OCI-LY7 (cell line): ENCODE results near the gene MIS18A. TPM values are rescaled to one million over a fixed set of nuclear protein-coding genes. Genes with fewer than 3 reads are reported as not detected.
"Not testable (repeated sequence)": the region's sequence is repeated elsewhere in the genome, so short reads cannot be mapped to it uniquely, and the experiment has no call there.

Source experiments
- BruUV-seq: library from RNA; stranded (reverse); fragments of 400-500 nt; replicated peaks from 2 replicates; lab custom pipeline; 2021; lab: Mats Ljungman, UMichigan
- CTCF ChIA-PET: fragments of 300-600 bp; sonication (Branson Sonifier 250); formaldehyde crosslinking; loops from one replicate; lab custom pipeline; 2022; ENCODE audit warnings: antibody characterized with exemption; ENCODE audit not compliant: unreplicated experiment; lab: Charles Lee
- POLR2A ChIA-PET: fragments of 300-600 bp; sonication (Branson Sonifier 250); formaldehyde crosslinking; loops from one replicate; lab custom pipeline; 2022; ENCODE audit warnings: antibody characterized with exemption; lab: Charles Lee
- DNase-seq: peaks from one replicate; pipeline ENCODE4 v3.0.0-alpha.2; 2015; ENCODE audit warnings: low spot score
- H2AFZ ChIP-seq: fragments of 200-600 bp; sonication (generic), shearing (Covaris generic); 2 replicates; pipeline ENCODE4 v1.6.1; 2014; ENCODE audit warnings: mild to moderate bottlenecking, antibody characterized with exemption, low read length, moderate library complexity
- H3K27ac ChIP-seq: fragments of 200-600 bp; sonication (generic); 2 replicates; pipeline ENCODE4 v1.5.1; 2014; ENCODE audit warnings: mixed run types, low read depth, mild to moderate bottlenecking, moderate library complexity, low read length, inconsistent platforms; ENCODE audit not compliant: poor library complexity, severe bottlenecking
- H3K36me3 ChIP-seq: fragments of 200-600 bp; sonication (generic); 2 replicates; pipeline ENCODE4 v1.6.1; 2014; ENCODE audit warnings: mild to moderate bottlenecking, antibody characterized with exemption, low read length, moderate library complexity, mixed read lengths; ENCODE audit not compliant: insufficient read depth
- H3K4me1 ChIP-seq: fragments of 200-600 bp; sonication (generic); 2 replicates; pipeline ENCODE4 v1.5.1; 2014; ENCODE audit warnings: mild to moderate bottlenecking, low read length; ENCODE audit not compliant: insufficient read depth, poor library complexity, severe bottlenecking
- H3K4me2 ChIP-seq: fragments of 200-600 bp; sonication (generic); 2 replicates; pipeline ENCODE4 v1.6.1; 2014; ENCODE audit warnings: mild to moderate bottlenecking, low read length
- H3K4me3 ChIP-seq: fragments of 200-600 bp; sonication (generic); 2 replicates; pipeline ENCODE4 v1.5.1; 2014; ENCODE audit warnings: mild to moderate bottlenecking, low read depth, low read length; ENCODE audit not compliant: poor library complexity, severe bottlenecking
- H3K79me2 ChIP-seq: fragments of 200-600 bp; sonication (generic); 2 replicates; pipeline ENCODE4 v1.6.1; 2016; ENCODE audit warnings: low read depth, mild to moderate bottlenecking, low read length, moderate library complexity, mixed read lengths; ENCODE audit not compliant: insufficient read depth
- H3K9me2 ChIP-seq: fragments of 200-600 bp; sonication (generic); 2 replicates; pipeline ENCODE4 v1.6.1; 2016; ENCODE audit warnings: mild to moderate bottlenecking, low read length, mixed read lengths; ENCODE audit not compliant: insufficient read depth
- H3K9me3 ChIP-seq: fragments of 200-600 bp; sonication (generic); 2 replicates; pipeline ENCODE4 v1.6.1; 2014; ENCODE audit warnings: mild to moderate bottlenecking, mixed run types, low read length, mixed read lengths
- H4K20me1 ChIP-seq: fragments of 200-600 bp; sonication (generic); 2 replicates; pipeline ENCODE4 v1.6.1; 2014; ENCODE audit warnings: mild to moderate bottlenecking, antibody characterized with exemption, low read length, moderate library complexity, mixed read lengths; ENCODE audit not compliant: insufficient read depth
- EZH2phosphoT487 ChIP-seq: fragments of 200-600 bp; sonication (generic); IDR thresholded peaks from 2 replicates; pipeline ENCODE4 v1.6.1; 2018; ENCODE audit warnings: low read depth, borderline replicate concordance, mild to moderate bottlenecking, mixed run types, antibody characterized with exemption, low read length, moderate library complexity, mixed read lengths
- intact Hi-C: fragments of 100-400 bp; cut with micrococcal nuclease; formaldehyde crosslinking; loops from one replicate; pipeline ENCODE4 v1.10.0; 2022; ENCODE audit not compliant: unreplicated experiment
- total RNA-seq, 2 experiments: library from RNA; depleted of rRNA in 1 of 2; stranded (reverse); fragments of >200 nt in 1 of 2; shearing (Covaris generic) in 1 of 2; gene quantifications; 2 replicates each; pipeline ENCODE4 v1.2.3, GENCODE V29; 2014 to 2022
- TF ChIP-seq, protein P1 (sequence below): fragments of 200-600 bp; sonication (generic); conservative IDR thresholded peaks from 2 replicates; pipeline ENCODE4 v1.5.1; 2014; ENCODE audit warnings: mild to moderate bottlenecking, antibody characterized with exemption, low read length, moderate library complexity, mixed read lengths

MIS18A gene
- total RNA-seq, 2 experiments from 2014 or later, result 25.2 to 53.0 TPM

DNA sequence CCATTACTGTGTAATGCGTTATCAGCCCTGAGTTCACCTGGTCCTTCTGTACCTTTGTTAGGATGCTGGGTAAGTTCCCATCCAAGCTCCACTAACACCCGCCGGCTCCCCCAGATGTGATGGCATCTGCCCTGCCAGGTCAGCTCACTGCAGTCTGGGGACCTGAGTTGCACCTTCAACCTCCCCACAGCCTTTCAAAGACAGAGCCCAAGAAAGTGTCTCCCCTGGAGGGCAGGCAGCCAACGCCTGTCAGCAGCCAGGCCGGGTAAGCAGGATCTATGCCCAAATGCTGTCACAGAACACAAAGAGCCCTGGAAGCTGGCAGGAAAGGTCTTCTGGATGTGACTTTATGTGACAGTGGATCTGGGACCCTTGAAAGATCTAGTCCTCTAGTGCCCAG lies 33.5 kb upstream of the MIS18A start:
- ChIA-PET CTCF (no interaction called here), POLR2A (interaction anchor here (0.9 kb wide), 1 partner anchor 15 kb away, joined by 3 read pairs; no protein-coding TSS in a partner anchor)
- Histone ChIP-seq H3K27ac (no peak overlapping the region), H3K79me2 (no peaks in the 10 kb centered on the region), H3K4me2 (no peak overlapping the region), H4K20me1 (no peaks in the 10 kb centered on the region), H3K4me3 (no peak overlapping the region), H3K9me3 (no peaks in the 10 kb centered on the region), H2AFZ (no peak overlapping the region), H3K9me2 (no peaks in the 10 kb centered on the region), H3K4me1 (no peaks in the 10 kb centered on the region), H3K36me3 (peaks cover 74% of the 10 kb centered on the region)
- no TSS peak for BruUV-seq
- intact Hi-C loops, result no loop called here
- TF ChIP-seq, protein P1, sequence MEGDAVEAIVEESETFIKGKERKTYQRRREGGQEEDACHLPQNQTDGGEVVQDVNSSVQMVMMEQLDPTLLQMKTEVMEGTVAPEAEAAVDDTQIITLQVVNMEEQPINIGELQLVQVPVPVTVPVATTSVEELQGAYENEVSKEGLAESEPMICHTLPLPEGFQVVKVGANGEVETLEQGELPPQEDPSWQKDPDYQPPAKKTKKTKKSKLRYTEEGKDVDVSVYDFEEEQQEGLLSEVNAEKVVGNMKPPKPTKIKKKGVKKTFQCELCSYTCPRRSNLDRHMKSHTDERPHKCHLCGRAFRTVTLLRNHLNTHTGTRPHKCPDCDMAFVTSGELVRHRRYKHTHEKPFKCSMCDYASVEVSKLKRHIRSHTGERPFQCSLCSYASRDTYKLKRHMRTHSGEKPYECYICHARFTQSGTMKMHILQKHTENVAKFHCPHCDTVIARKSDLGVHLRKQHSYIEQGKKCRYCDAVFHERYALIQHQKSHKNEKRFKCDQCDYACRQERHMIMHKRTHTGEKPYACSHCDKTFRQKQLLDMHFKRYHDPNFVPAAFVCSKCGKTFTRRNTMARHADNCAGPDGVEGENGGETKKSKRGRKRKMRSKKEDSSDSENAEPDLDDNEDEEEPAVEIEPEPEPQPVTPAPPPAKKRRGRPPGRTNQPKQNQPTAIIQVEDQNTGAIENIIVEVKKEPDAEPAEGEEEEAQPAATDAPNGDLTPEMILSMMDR, result no peak
- no peak for TF ChIP-seq EZH2phosphoT487
- DNase-seq, result no peak

DNA sequence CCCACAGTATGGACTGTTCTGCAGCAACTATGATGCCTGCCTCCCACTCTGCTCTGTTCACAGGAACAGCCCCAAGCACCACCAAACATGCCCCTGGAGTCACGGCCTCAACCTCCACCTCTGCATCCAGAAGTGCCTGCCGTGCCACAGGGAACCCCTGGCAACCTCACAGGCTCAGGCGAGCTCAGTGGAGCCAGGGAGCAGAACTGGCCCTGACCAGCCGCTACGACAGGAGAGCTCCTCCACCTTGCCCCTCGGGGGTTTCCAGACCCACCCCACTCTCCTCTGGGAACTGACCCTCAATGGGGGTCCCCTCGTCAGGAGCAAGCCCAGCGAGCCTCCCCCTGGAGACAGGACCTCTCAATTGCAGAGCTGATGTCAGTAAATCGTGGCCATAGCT lies 32.8 kb upstream of the MIS18A start:
- ChIA-PET CTCF (no interaction called here), POLR2A (interaction anchor here (0.9 kb wide), 1 partner anchor 16 kb away, joined by 3 read pairs; no protein-coding TSS in a partner anchor)
- Histone ChIP-seq H4K20me1 (no peaks in the 10 kb centered on the region), H3K9me2 (no peaks in the 10 kb centered on the region), H3K4me2 (no peak overlapping the region), H3K9me3 (no peaks in the 10 kb centered on the region), H3K79me2 (no peaks in the 10 kb centered on the region), H2AFZ (no peak overlapping the region), H3K36me3 (peaks cover 72% of the 10 kb centered on the region), H3K27ac (no peak overlapping the region), H3K4me3 (no peak overlapping the region), H3K4me1 (no peaks in the 10 kb centered on the region)
- intact Hi-C loops, result no loop called here
- DNase-seq, result no peak
- TF ChIP-seq, protein P1, result no peak
- TF ChIP-seq EZH2phosphoT487, result no peak
- BruUV-seq, result no TSS peak

DNA sequence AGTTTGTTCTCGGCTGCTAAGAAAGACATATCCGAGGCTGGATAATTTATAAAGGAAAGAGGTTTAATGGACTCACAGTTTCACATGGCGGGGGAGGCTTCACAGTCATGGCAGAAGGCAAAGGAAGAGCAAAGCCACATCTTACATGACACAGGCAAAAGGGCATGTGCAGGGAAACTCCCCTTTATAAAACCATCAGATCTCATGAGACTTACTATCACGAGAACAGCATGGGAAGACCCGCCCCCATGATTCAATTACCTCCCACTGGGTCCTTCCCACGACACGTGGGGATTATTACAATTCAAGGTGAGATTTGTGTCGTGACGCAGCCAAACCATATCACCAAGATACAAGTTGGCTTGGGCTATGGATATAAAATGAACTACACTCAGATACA lies 32.1 kb upstream of the MIS18A start:
- H4K20me1 ChIP-seq, H3K4me1 ChIP-seq, BruUV-seq, CTCF ChIA-PET, H3K9me2 ChIP-seq, H3K9me3 ChIP-seq, intact Hi-C loops, DNase-seq, H3K4me2 ChIP-seq, H3K79me2 ChIP-seq, H3K27ac ChIP-seq, H3K4me3 ChIP-seq, H2AFZ ChIP-seq: not testable (repeated sequence)
- H3K36me3 ChIP-seq, result peaks cover 71% of the 10 kb centered on the region
- POLR2A ChIA-PET, result interaction anchor here (0.7 kb wide), 1 partner anchor 87 kb away, joined by 3 read pairs; no protein-coding TSS in a partner anchor
